ENCODE measurements around the gene UBLCP1. TPM values are rescaled to one million over a fixed set of nuclear protein-coding genes. Genes with fewer than 3 reads are reported as not detected.
A peak's percentile ranks its signal among the peaks of the same experiment; 100 is the strongest.

Gene UBLCP1
- total RNA-seq, 1 donor, result 36.7 TPM

DNA sequence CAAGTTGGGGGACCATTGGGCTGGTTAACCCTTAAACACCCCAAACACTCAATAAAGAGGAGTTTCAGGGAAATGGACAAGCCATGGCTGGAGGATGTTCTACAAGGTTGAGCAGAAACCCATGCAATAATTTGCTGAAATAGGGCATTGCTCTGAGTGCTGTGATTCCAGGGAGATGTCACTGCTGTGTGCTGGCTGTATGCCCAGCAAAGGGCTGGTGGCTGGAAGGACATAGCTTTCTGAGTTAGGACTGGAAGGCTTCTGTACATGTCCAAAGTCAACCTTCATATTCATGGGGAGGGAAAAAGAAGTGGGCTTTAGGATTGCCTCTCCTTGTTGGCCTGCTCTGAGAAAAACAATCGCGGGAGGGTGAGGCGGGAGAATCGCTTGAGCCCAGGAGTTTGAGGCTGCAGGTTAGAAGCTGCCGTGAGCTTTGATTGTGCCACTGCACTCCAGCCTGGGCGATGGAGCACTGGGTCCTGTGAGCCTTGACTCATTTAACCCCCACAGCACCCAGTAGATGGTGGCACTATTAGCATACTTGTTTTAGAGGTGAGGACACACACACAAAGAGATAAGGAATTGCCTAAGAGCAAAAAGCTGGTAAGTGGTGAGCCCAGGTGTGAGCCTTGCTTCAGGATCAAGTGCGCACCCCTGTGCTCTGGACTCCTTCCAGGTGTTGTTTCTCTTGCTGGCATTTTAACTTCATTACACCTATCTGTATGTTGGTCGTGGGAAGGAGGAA, 46.8 kb downstream of the UBLCP1 start:
- DNase-seq (ENCODE audit: low read depth), result no peak
- no peak overlapping the region for H3K4me3 ChIP-seq (ENCODE audit: low read depth, low read length)
- TF ChIP-seq, protein P1, sequence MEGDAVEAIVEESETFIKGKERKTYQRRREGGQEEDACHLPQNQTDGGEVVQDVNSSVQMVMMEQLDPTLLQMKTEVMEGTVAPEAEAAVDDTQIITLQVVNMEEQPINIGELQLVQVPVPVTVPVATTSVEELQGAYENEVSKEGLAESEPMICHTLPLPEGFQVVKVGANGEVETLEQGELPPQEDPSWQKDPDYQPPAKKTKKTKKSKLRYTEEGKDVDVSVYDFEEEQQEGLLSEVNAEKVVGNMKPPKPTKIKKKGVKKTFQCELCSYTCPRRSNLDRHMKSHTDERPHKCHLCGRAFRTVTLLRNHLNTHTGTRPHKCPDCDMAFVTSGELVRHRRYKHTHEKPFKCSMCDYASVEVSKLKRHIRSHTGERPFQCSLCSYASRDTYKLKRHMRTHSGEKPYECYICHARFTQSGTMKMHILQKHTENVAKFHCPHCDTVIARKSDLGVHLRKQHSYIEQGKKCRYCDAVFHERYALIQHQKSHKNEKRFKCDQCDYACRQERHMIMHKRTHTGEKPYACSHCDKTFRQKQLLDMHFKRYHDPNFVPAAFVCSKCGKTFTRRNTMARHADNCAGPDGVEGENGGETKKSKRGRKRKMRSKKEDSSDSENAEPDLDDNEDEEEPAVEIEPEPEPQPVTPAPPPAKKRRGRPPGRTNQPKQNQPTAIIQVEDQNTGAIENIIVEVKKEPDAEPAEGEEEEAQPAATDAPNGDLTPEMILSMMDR (IDR thresholded peaks at IDR 0.05; ENCODE audit: insufficient read depth, low read depth, low read length), result no peak

DNA sequence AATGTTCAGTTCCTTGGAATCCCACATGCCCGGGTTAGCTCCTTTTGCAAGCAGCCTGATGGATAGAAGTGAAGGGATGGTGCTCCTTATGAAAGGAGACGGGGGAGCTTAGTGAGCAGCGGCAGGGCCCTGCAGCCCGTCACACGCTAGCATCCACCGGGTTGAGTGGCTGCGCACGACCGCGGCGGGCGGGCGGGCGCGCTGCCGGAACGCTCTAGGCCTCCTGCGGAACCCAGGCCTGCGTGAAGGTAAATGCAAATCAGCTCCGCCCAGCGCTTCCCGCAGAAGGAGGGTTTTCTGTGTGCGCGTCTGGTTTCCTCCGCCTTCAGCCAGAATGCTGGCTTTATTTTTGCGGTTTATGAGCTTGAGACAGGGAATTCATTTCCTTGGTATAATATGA, 47.4 kb downstream of the UBLCP1 start:
- TF ChIP-seq, protein P1 (IDR thresholded peaks at IDR 0.05; ENCODE audit: insufficient read depth, low read depth, low read length), result no peak
- no peak overlapping the region for H3K4me3 ChIP-seq (ENCODE audit: low read depth, low read length)
- DNase-seq (ENCODE audit: low read depth), result no peak

DNA sequence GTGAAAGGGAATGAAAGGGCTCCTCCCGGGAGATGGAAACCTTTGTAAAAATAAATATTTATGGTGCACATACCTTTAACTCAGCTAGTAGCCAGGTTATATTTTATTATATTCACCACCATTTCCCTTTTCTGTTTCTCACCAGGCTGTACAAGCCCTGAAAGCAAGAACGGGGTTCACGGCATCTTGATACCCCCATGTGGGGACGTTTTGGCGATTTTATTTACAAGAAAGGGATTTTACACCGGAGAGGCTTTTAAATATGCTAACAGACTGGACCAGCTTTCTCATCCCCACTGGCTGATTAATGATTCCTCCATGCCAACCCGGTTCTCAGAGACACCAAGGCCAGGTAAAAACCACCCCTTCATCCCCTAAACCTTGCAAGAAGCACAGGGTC, 48.0 kb downstream of the UBLCP1 start:
- no peak for DNase-seq (ENCODE audit: low read depth)
- TF ChIP-seq, protein P1 (IDR thresholded peaks at IDR 0.05; ENCODE audit: insufficient read depth, low read depth, low read length), result no peak
- no peak overlapping the region for H3K4me3 ChIP-seq (ENCODE audit: low read depth, low read length)

DNA sequence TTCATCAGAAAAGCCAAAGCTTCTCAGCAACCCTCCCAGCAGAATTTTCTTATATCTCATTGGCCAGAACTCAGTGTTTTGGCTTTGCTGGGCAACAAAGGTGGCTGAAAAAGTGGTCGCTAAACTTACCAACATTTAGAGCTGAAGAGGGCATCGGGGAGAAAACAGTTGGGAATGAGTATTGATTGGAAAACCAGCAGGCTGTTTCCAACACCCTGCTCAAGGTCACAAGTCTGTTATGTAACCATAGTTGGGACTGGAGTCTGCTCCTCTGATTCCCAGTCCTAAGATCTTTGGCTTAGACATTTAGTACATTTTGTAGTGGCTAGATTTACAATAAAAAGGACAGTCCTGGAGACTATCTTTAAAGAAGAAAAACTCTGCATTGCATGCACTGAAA, 50.1 kb downstream of the UBLCP1 start:
- no peak overlapping the region for H3K4me3 ChIP-seq (ENCODE audit: low read depth, low read length)
- DNase-seq (ENCODE audit: low read depth), result no peak
- TF ChIP-seq, protein P1 (IDR thresholded peaks at IDR 0.05; ENCODE audit: insufficient read depth, low read depth, low read length), result no peak

DNA sequence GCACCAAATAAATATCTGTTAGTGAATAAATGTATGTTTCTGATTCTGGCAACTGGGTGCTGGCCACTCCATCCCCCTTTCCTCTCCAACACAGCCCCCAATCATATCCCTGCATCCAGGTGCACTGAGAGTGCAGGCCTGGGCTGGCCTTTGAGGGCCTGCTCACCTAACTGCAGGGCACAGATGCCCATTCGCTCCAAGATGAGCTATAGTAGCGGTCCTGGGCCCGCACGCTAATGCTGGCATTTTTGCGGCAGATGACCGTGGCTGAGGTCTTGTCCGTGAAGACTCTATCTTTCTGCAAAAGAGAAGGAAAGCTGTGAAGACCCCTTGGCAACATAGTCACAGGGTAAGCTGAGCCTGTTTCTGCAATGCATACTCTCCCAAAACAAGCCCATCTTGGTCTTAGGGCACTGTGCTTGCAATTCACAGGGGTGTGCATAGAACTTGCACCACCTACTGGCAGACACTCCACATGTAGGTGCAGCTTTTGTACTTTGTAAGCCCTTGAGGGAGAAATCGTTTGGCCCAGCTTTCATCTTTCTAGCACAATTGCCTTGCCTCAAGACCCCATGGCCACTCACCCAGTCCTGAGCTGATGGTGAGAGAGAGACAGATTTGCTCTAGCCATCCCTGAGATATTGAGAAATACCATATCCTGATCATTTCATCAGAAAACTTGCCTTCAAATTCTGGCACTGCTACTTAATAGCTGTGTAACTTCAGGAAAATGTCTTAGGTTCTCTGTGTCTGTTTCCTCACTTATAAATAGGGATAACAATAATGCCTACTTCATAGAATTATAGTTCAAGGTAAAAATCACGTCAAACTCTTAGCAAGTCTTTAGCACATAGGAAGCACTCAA, 53.7 kb downstream of the UBLCP1 start:
- TF ChIP-seq, protein P1 (IDR thresholded peaks at IDR 0.05; ENCODE audit: insufficient read depth, low read depth, low read length), result peak; percentile 86
- DNase-seq (ENCODE audit: low read depth), result peak; percentile 74
- H3K4me3 ChIP-seq (ENCODE audit: low read depth, low read length), result no peak overlapping the region

DNA sequence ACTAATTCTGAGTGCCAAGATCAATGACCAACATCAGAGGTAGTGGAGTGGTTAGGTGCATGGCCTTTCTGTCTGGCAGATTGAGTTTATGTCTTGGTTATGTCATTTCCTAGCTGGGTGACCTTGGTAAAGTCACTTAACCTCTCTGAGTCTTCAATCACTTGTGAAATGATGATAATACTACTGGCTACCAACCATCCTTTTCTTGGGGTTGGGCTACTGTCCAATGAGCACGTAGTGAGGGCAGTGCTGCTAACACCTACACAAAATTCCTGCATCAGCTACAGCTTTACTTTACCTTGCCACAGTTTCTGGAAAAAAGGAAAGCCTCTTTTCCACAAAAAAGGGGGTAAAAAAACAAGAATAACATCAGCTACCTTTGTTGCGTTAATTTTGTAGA, 54.8 kb downstream of the UBLCP1 start:
- DNase-seq (ENCODE audit: low read depth), result no peak
- H3K4me3 ChIP-seq (ENCODE audit: low read depth, low read length), result no peak overlapping the region
- TF ChIP-seq, protein P1 (IDR thresholded peaks at IDR 0.05; ENCODE audit: insufficient read depth, low read depth, low read length), result no peak
